Measurements from ENCODE around the gene ADGRA1. TPM values are rescaled to one million over a fixed set of nuclear protein-coding genes. Genes with fewer than 3 reads are reported as not detected.
"Not testable (repeated sequence)": the region's sequence is repeated elsewhere in the genome, so short reads cannot be mapped to it uniquely, and the experiment has no call there.

Gene ADGRA1
- total RNA-seq, 2 donors from 2014 or later: 0.24 to 1.0 TPM

- Mint-ChIP-seq H3K4me3 (no peak overlapping the region), H3K27ac (no peak overlapping the region), H3K9me3 (no peaks in the 10 kb centered on the region), H3K4me1 (no peaks in the 10 kb centered on the region), H3K27me3 (ENCODE audit: insufficient read depth) (no peaks in the 10 kb centered on the region), H3K36me3 (ENCODE audit: low read depth) (no peaks in the 10 kb centered on the region)
- no peak for TF ChIP-seq CTCF (conservative IDR thresholded peaks at IDR 0.05)
- peak; percentile 40 for DNase-seq
- Histone ChIP-seq H3K27ac (ENCODE audit: low read depth, low read length) (no peak overlapping the region), H3K9ac (ENCODE audit: extremely low read depth, low read length, poor library complexity, severe bottlenecking) (no peak overlapping the region), H3K36me3 (ENCODE audit: control insufficient read depth, insufficient read depth, low read length) (no peaks in the 10 kb centered on the region), H3K27me3 (ENCODE audit: control insufficient read depth, insufficient read depth, low read length, poor library complexity, severe bottlenecking) (no peaks in the 10 kb centered on the region), H3K4me3 (ENCODE audit: low read length) (no peak overlapping the region), H3K4me1 (ENCODE audit: control insufficient read depth, insufficient read depth, low read length) (no peaks in the 10 kb centered on the region), H3K9me3 (ENCODE audit: control insufficient read depth, low read length) (no peaks in the 10 kb centered on the region)
- WGBS, 2 experiments (ENCODE audit: insufficient coverage in 1 of 2, insufficient read length in 1 of 2): 91 to 95% methylated on average over 17 to 20 of the region's 20 CpGs
These were observed 45.9 kb downstream of the ADGRA1 start for GRCh38 chr10:133133471-133134231.

GRCh38 chr10:133134411-133135115 lies 46.8 kb downstream of the ADGRA1 start:
- no peak for TF ChIP-seq CTCF (conservative IDR thresholded peaks at IDR 0.05)
- Mint-ChIP-seq H3K36me3 (ENCODE audit: low read depth) (no peaks in the 10 kb centered on the region), H3K9me3 (no peaks in the 10 kb centered on the region), H3K27me3 (ENCODE audit: insufficient read depth) (no peaks in the 10 kb centered on the region), H3K27ac (no peak overlapping the region), H3K4me1 (no peaks in the 10 kb centered on the region), H3K4me3 (no peak overlapping the region)
- DNase-seq: peak; percentile 59
- Histone ChIP-seq H3K9ac (ENCODE audit: extremely low read depth, low read length, poor library complexity, severe bottlenecking) (no peak overlapping the region), H3K27ac (ENCODE audit: low read depth, low read length) (no peak overlapping the region), H3K36me3 (ENCODE audit: control insufficient read depth, insufficient read depth, low read length) (no peaks in the 10 kb centered on the region), H3K27me3 (ENCODE audit: control insufficient read depth, insufficient read depth, low read length, poor library complexity, severe bottlenecking) (no peaks in the 10 kb centered on the region), H3K9me3 (ENCODE audit: control insufficient read depth, low read length) (no peaks in the 10 kb centered on the region), H3K4me3 (ENCODE audit: low read length) (no peak overlapping the region), H3K4me1 (ENCODE audit: control insufficient read depth, insufficient read depth, low read length) (no peaks in the 10 kb centered on the region)
- 89 to 90% methylated on average over 13 to 20 of the region's 20 CpGs for WGBS, 2 experiments (ENCODE audit: insufficient coverage in 1 of 2, insufficient read length in 1 of 2)

- no peak for DNase-seq
- Histone ChIP-seq H3K4me3 (ENCODE audit: low read length) (no peak overlapping the region), H3K4me1 (ENCODE audit: control insufficient read depth, insufficient read depth, low read length) (no peaks in the 10 kb centered on the region), H3K27ac (ENCODE audit: low read depth, low read length) (no peak overlapping the region), H3K27me3 (ENCODE audit: control insufficient read depth, insufficient read depth, low read length, poor library complexity, severe bottlenecking) (no peaks in the 10 kb centered on the region), H3K9me3 (ENCODE audit: control insufficient read depth, low read length) (no peaks in the 10 kb centered on the region), H3K9ac (ENCODE audit: extremely low read depth, low read length, poor library complexity, severe bottlenecking) (no peak overlapping the region), H3K36me3 (ENCODE audit: control insufficient read depth, insufficient read depth, low read length) (no peaks in the 10 kb centered on the region)
- WGBS, 2 experiments (ENCODE audit: insufficient coverage in 1 of 2, insufficient read length in 1 of 2): 86 to 93% methylated on average over 4 to 8 of the region's 8 CpGs
- Mint-ChIP-seq H3K4me1 (no peaks in the 10 kb centered on the region), H3K9me3 (no peaks in the 10 kb centered on the region), H3K36me3 (ENCODE audit: low read depth) (no peaks in the 10 kb centered on the region), H3K27me3 (ENCODE audit: insufficient read depth) (no peaks in the 10 kb centered on the region), H3K27ac (no peak overlapping the region), H3K4me3 (no peak overlapping the region)
- no peak for TF ChIP-seq CTCF (conservative IDR thresholded peaks at IDR 0.05)
These were observed 47.4 kb downstream of the ADGRA1 start for GRCh38 chr10:133135116-133135465.

- H3K27ac Mint-ChIP-seq; H3K9me3 Mint-ChIP-seq; H3K36me3 ChIP-seq (ENCODE audit: control insufficient read depth, insufficient read depth, low read length); H3K9ac ChIP-seq (ENCODE audit: extremely low read depth, low read length, poor library complexity, severe bottlenecking); H3K4me3 Mint-ChIP-seq; H3K4me1 Mint-ChIP-seq; H3K4me1 ChIP-seq (ENCODE audit: control insufficient read depth, insufficient read depth, low read length); H3K27me3 ChIP-seq (ENCODE audit: control insufficient read depth, insufficient read depth, low read length, poor library complexity, severe bottlenecking); H3K36me3 Mint-ChIP-seq (ENCODE audit: low read depth); H3K4me3 ChIP-seq (ENCODE audit: low read length); H3K27me3 Mint-ChIP-seq (ENCODE audit: insufficient read depth); H3K27ac ChIP-seq (ENCODE audit: low read depth, low read length); H3K9me3 ChIP-seq (ENCODE audit: control insufficient read depth, low read length): not testable (repeated sequence)
- WGBS, 2 experiments (ENCODE audit: insufficient coverage in 1 of 2, insufficient read length in 1 of 2): 87% methylated on average over 9 of the region's 12 CpGs; no CpG with 5 or more reads in 1 of the 2 experiments
- DNase-seq: peak; percentile 44
These were observed 49.9 kb downstream of the ADGRA1 start for GRCh38 chr10:133137486-133138145.

Data from endodermal cell (in vitro differentiated cells).